ENCODE results near the gene PLD6.

DNA sequence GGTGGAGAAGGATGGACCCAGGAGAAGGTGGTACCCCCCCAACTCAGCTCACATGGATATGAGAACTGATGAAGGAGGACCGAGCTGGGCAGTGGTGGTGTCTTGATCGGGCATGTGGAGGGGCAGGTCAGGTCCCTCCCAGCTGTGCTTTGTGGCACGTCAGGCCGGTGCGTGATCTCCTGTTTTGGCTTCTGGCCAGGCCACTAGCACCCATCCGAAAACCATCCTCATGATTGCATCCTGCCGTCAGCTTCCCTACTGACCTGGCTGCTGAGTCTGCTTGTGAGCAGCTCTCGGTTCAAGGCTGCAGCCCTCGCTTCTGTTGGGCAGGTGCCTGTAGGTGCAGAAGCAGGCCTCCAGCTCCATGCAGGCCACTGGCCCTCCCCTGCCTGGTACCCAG, 53.1 kb downstream of the PLD6 start:
- TF ChIP-seq, protein P1, sequence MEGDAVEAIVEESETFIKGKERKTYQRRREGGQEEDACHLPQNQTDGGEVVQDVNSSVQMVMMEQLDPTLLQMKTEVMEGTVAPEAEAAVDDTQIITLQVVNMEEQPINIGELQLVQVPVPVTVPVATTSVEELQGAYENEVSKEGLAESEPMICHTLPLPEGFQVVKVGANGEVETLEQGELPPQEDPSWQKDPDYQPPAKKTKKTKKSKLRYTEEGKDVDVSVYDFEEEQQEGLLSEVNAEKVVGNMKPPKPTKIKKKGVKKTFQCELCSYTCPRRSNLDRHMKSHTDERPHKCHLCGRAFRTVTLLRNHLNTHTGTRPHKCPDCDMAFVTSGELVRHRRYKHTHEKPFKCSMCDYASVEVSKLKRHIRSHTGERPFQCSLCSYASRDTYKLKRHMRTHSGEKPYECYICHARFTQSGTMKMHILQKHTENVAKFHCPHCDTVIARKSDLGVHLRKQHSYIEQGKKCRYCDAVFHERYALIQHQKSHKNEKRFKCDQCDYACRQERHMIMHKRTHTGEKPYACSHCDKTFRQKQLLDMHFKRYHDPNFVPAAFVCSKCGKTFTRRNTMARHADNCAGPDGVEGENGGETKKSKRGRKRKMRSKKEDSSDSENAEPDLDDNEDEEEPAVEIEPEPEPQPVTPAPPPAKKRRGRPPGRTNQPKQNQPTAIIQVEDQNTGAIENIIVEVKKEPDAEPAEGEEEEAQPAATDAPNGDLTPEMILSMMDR (IDR thresholded peaks at IDR 0.05), result no peak
- TF ChIP-seq POLR2A (IDR thresholded peaks at IDR 0.05) (no peak), POLR2AphosphoS5 (IDR thresholded peaks at IDR 0.05) (no peak)

Measured in prostate gland (tissue), 2 donors.